Measurements from ENCODE around the gene SMC3.

Gene SMC3

GRCh38 chr10:110646417-110647135 lies 79.1 kb downstream of the SMC3 start:
- TF ChIP-seq TEAD4 (IDR thresholded peaks at IDR 0.05) = no peak
- no peak for TF ChIP-seq ZBTB7A (IDR thresholded peaks at IDR 0.05; ENCODE audit: low read depth)
- no peak for TF ChIP-seq CEBPB (IDR thresholded peaks at IDR 0.05)
- TF ChIP-seq CREB1 (IDR thresholded peaks at IDR 0.05; ENCODE audit: low read depth) = no peak
- TF ChIP-seq, protein P1, sequence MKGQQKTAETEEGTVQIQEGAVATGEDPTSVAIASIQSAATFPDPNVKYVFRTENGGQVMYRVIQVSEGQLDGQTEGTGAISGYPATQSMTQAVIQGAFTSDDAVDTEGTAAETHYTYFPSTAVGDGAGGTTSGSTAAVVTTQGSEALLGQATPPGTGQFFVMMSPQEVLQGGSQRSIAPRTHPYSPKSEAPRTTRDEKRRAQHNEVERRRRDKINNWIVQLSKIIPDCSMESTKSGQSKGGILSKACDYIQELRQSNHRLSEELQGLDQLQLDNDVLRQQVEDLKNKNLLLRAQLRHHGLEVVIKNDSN (IDR thresholded peaks at IDR 0.05) = no peak
- TF ChIP-seq TAF1 (IDR thresholded peaks at IDR 0.05; ENCODE audit: low read depth) = no peak
- no peak for TF ChIP-seq REST (IDR thresholded peaks at IDR 0.05; ENCODE audit: low read depth)
- TF ChIP-seq NFIC (IDR thresholded peaks at IDR 0.05) = no peak
- no peak for TF ChIP-seq EP300 (IDR thresholded peaks at IDR 0.05; ENCODE audit: borderline replicate concordance)
- TF ChIP-seq, protein P2, sequence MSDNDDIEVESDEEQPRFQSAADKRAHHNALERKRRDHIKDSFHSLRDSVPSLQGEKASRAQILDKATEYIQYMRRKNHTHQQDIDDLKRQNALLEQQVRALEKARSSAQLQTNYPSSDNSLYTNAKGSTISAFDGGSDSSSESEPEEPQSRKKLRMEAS (IDR thresholded peaks at IDR 0.05) = no peak
- TF ChIP-seq RAD21 (IDR thresholded peaks at IDR 0.05; ENCODE audit: low read depth) = no peak
- TF ChIP-seq TCF12 (IDR thresholded peaks at IDR 0.05; ENCODE audit: low read depth) = no peak
- TF ChIP-seq FOXM1 (IDR thresholded peaks at IDR 0.05; ENCODE audit: borderline replicate concordance, low read depth) = no peak

GRCh38 chr10:110647136-110647430 lies 79.6 kb downstream of the SMC3 start:
- TF ChIP-seq FOXM1 (IDR thresholded peaks at IDR 0.05; ENCODE audit: borderline replicate concordance, low read depth) (no peak), TEAD4 (IDR thresholded peaks at IDR 0.05) (no peak), REST (IDR thresholded peaks at IDR 0.05; ENCODE audit: low read depth) (no peak), NFIC (IDR thresholded peaks at IDR 0.05) (no peak), EP300 (IDR thresholded peaks at IDR 0.05; ENCODE audit: borderline replicate concordance) (no peak), CREB1 (IDR thresholded peaks at IDR 0.05; ENCODE audit: low read depth) (no peak), YY1 (IDR thresholded peaks at IDR 0.05; ENCODE audit: low read depth) (no peak), EGR1 (IDR thresholded peaks at IDR 0.05) (no peak), CEBPB (IDR thresholded peaks at IDR 0.05) (no peak)
- TF ChIP-seq, protein P1 (IDR thresholded peaks at IDR 0.05) = no peak
- TF ChIP-seq, protein P2 (IDR thresholded peaks at IDR 0.05) = no peak

GRCh38 chr10:110648692-110649346 lies 81.3 kb downstream of the SMC3 start:
- TF ChIP-seq TCF12 (IDR thresholded peaks at IDR 0.05; ENCODE audit: low read depth) (no peak), TEAD4 (IDR thresholded peaks at IDR 0.05) (no peak), REST (IDR thresholded peaks at IDR 0.05; ENCODE audit: low read depth) (no peak), TAF1 (IDR thresholded peaks at IDR 0.05; ENCODE audit: low read depth) (no peak), ZBTB7A (IDR thresholded peaks at IDR 0.05; ENCODE audit: low read depth) (no peak), CREB1 (IDR thresholded peaks at IDR 0.05; ENCODE audit: low read depth) (no peak), EP300 (IDR thresholded peaks at IDR 0.05; ENCODE audit: borderline replicate concordance) (no peak), NFIC (IDR thresholded peaks at IDR 0.05) (no peak), EGR1 (IDR thresholded peaks at IDR 0.05) (no peak), CEBPB (IDR thresholded peaks at IDR 0.05) (no peak), RAD21 (IDR thresholded peaks at IDR 0.05; ENCODE audit: low read depth) (no peak), FOXM1 (IDR thresholded peaks at IDR 0.05; ENCODE audit: borderline replicate concordance, low read depth) (no peak)
- TF ChIP-seq, protein P1 (IDR thresholded peaks at IDR 0.05) = no peak
- TF ChIP-seq, protein P2 (IDR thresholded peaks at IDR 0.05) = no peak

Measured in Ishikawa (cell line).